Panc1 (cell line): ENCODE measurements around the gene GAL3ST3. TPM values are rescaled to one million over a fixed set of nuclear protein-coding genes. Genes with fewer than 3 reads are reported as not detected.
"Not testable (repeated sequence)": the region's sequence is repeated elsewhere in the genome, so short reads cannot be mapped to it uniquely, and the experiment has no call there.

Source experiments
- ATAC-seq: fragments of 200-7000 bp; cut with Tn5 transposase; 2 replicates; pipeline ENCODE4 v1.9.1; 2020; ENCODE audit warnings: mild to moderate bottlenecking, moderate library complexity
- BruUV-seq: library from RNA; stranded (reverse); fragments of 400-500 nt; replicated peaks from 2 replicates; lab custom pipeline; 2021; lab: Mats Ljungman, UMichigan
- CTCF ChIA-PET: fragments of 300-600 bp; sonication (Branson Sonifier 250); formaldehyde crosslinking; loops from one replicate; lab custom pipeline; 2022; ENCODE audit warnings: antibody characterized with exemption; lab: Charles Lee
- POLR2A ChIA-PET: fragments of 300-600 bp; sonication (Branson Sonifier 250); formaldehyde crosslinking; loops from one replicate; lab custom pipeline; 2022; ENCODE audit warnings: antibody characterized with exemption; lab: Charles Lee
- DNase-seq: peaks from one replicate; pipeline ENCODE4 v3.0.0-alpha.2; 2010; ENCODE audit warnings: low read depth, low spot score
- H3K27ac ChIP-seq: 2 replicates; pipeline ENCODE4 v1.5.1; 2011; ENCODE audit warnings: mild to moderate bottlenecking, low read length, inconsistent platforms
- H3K27me3 ChIP-seq: fragments of 200-500 bp; sonication (Bioruptor generic); 2 replicates; pipeline ENCODE4 v1.6.0; 2014; ENCODE audit warnings: low read length, inconsistent platforms; ENCODE audit not compliant: control insufficient read depth, insufficient read depth
- H3K36me3 ChIP-seq: fragments of 200-500 bp; sonication (Bioruptor generic); 2 replicates; pipeline ENCODE4 v1.5.1; 2014; ENCODE audit warnings: inconsistent platforms, mild to moderate bottlenecking, low read length, moderate library complexity; ENCODE audit not compliant: control insufficient read depth, insufficient read depth
- H3K4me1 ChIP-seq: 2 replicates; pipeline ENCODE4 v1.5.1; 2011; ENCODE audit warnings: inconsistent platforms, mild to moderate bottlenecking, low read length, moderate library complexity; ENCODE audit not compliant: control insufficient read depth, insufficient read depth
- H3K4me3 ChIP-seq, 2 experiments: 2 replicates each; pipeline ENCODE4 v1.5.1; 2011 to 2012; ENCODE audit warnings: low read depth in 2 of 2, low read length in 2 of 2, mild to moderate bottlenecking in 2 of 2, inconsistent platforms in 1 of 2, moderate library complexity in 1 of 2
- H3K9me3 ChIP-seq: fragments of 200-500 bp; sonication (Bioruptor generic); 2 replicates; pipeline ENCODE4 v1.5.1; 2014; ENCODE audit warnings: low read depth, mild to moderate bottlenecking, inconsistent platforms, low read length, moderate library complexity; ENCODE audit not compliant: control insufficient read depth, insufficient read depth
- CTCF ChIP-seq: fragments of 450-650 bp; IDR thresholded peaks from 2 replicates; pipeline ENCODE4 v1.5.1; 2017; ENCODE audit warnings: mild to moderate bottlenecking
- POLR2AphosphoS5 ChIP-seq: IDR thresholded peaks from 2 replicates; pipeline ENCODE4 v1.6.1; 2012; ENCODE audit warnings: mild to moderate bottlenecking, low read depth, low read length, moderate library complexity
- REST ChIP-seq, 2 experiments: IDR thresholded peaks; 2 replicates each; pipeline ENCODE4 v1.6.1; 2011 to 2012; ENCODE audit warnings: low read depth in 2 of 2, control low read depth in 1 of 2, low read length in 1 of 2, mild to moderate bottlenecking in 1 of 2, moderate library complexity in 1 of 2; ENCODE audit not compliant: insufficient read depth in 1 of 2
- SIN3A ChIP-seq: IDR thresholded peaks from 2 replicates; pipeline ENCODE4 v1.6.1; 2012; ENCODE audit warnings: low read depth, mild to moderate bottlenecking, low read length, moderate library complexity, borderline replicate concordance; ENCODE audit not compliant: insufficient read depth
- TCF7L2 ChIP-seq: IDR thresholded peaks from 2 replicates; pipeline ENCODE4 v1.6.1; 2011; ENCODE audit warnings: mild to moderate bottlenecking, low read depth, low read length, inconsistent platforms
- in situ Hi-C: cut with HindIII; loops from 2 replicates; pipeline ENCODE4 v1.10.0; 2016; ENCODE audit warnings: low sequenced_read_pairs, low pct_unique_long_range_greater_than_20kb
- intact Hi-C: fragments of 100-400 bp; cut with micrococcal nuclease; formaldehyde crosslinking; loops from one replicate; pipeline ENCODE4 v1.10.0; 2022; ENCODE audit not compliant: unreplicated experiment
- total RNA-seq: library from RNA; stranded (reverse); gene quantifications from one replicate; pipeline ENCODE4 v1.2.1, GENCODE V29; 2021; ENCODE audit not compliant: unreplicated experiment

GAL3ST3 gene
- total RNA-seq, 1 experiment from 2014 or later = not detected

GRCh38 chr11:66011785-66012303, 37.1 kb downstream of the GAL3ST3 start, which contains the start of gene CST6:
TSS of gene CST6 (plus strand) at chr11:66012008. CDS start at chr11:66012045, 37 bp downstream.
- H3K4me3 ChIP-seq = no peak within 1 kb of the TSS

GRCh38 chr11:66011239-66011784, 37.6 kb downstream of the GAL3ST3 start:
- in situ Hi-C loops = no loop called here
- intact Hi-C loops = no loop called here
- Histone ChIP-seq H3K36me3 (no peaks in the 10 kb centered on the region), H3K4me3 (no peak overlapping the region), H3K9me3 (no peaks in the 10 kb centered on the region), H3K4me1 (peaks cover 42% of the 10 kb centered on the region), H3K27me3 (no peaks in the 10 kb centered on the region), H3K27ac (no peak overlapping the region)
- POLR2A ChIA-PET = no interaction called here
- DNase-seq (no peak), ATAC-seq (no peak)
- no TSS peak for BruUV-seq
- CTCF ChIA-PET = interaction anchor here (0.6 kb wide), 1 partner anchor 286 kb away, joined by 7 read pairs; no protein-coding TSS in a partner anchor
- TF ChIP-seq CTCF = no peak

More at GRCh38 chr11:66011785-66012303, 37.1 kb downstream of the GAL3ST3 start, which contains the start of gene CST6:
- Histone ChIP-seq H3K27me3 (no peaks in the 10 kb centered on the region), H3K4me1 (peaks cover 37% of the 10 kb centered on the region), H3K36me3 (no peaks in the 10 kb centered on the region), H3K27ac (no peak within 1 kb of the TSS), H3K9me3 (no peaks in the 10 kb centered on the region)
- TF ChIP-seq POLR2AphosphoS5 = no peak
- no peak for TF ChIP-seq CTCF
- TF ChIP-seq REST (IDR thresholded peaks at IDR 0.05; ENCODE audit: insufficient read depth in 1 of 2, low read depth in 2 of 2, low read length in 1 of 2) = no peak
- TF ChIP-seq SIN3A = no peak
- TF ChIP-seq TCF7L2 = no peak
- ChIA-PET POLR2A (no interaction called here), CTCF (interaction anchor here (0.6 kb wide), 1 partner anchor 285 kb away, joined by 7 read pairs; no protein-coding TSS in a partner anchor)
- ATAC-seq = no peak
- BruUV-seq = no TSS peak
- no peak for DNase-seq
- in situ Hi-C loops (no loop called here), intact Hi-C loops (no loop called here)

GRCh38 chr11:66010036-66010435, 38.9 kb downstream of the GAL3ST3 start:
- CTCF ChIA-PET = interaction anchor here (0.9 kb wide), 1 partner anchor 1279 kb away, joined by 5 read pairs; the partner anchor contains the start of gene ANKRD13D
- H3K36me3 ChIP-seq, intact Hi-C loops, H3K27ac ChIP-seq, H3K4me3 ChIP-seq, POLR2A ChIA-PET, in situ Hi-C loops, DNase-seq, BruUV-seq, H3K27me3 ChIP-seq, ATAC-seq, H3K9me3 ChIP-seq: not testable (repeated sequence)
- peaks cover 40% of the 10 kb centered on the region for H3K4me1 ChIP-seq
